ENCODE measurements around the gene NHERF1. TPM values are rescaled to one million over a fixed set of nuclear protein-coding genes. Genes with fewer than 3 reads are reported as not detected.

The NHERF1 gene
- total and polyA plus RNA-seq, 2 of the 13 experiments (the other 11 are each of a cell fraction or from before 2014, with no cell fraction given) = 169 to 269 TPM

DNA sequence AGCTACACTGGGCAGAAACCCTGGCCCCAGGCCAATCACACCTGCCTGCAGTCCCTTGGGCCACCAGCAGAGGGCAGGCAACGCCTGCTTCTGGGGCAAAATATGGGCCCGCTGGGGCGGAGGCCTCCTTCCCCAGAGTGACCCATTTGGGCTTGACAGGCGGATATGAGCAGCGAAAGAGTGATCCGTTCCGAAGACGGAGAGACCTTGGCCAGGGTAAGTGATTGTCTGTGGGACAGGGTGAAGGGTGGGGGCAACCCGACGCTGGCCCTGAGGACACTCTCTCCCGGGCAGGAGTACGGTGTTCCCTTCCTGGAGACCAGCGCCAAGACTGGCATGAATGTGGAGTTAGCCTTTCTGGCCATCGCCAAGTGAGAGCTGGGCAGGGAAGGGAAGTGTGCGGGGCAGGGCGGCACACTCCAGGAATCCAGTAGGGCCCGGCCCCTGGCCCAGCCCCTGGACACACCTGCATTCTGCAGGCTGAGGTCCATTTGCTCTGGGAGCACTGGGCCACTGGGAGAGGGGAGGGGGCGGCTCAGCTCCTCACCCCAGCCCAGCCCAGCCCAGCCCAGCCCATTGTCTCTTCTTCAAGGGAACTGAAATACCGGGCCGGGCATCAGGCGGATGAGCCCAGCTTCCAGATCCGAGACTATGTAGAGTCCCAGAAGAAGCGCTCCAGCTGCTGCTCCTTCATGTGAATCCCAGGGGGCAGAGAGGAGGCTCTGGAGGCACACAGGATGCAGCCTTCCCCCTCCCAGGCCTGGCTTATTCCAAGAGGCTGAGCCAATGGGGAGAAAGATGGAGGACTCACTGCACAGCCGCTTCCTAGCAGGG, 3.5 kb upstream of the NHERF1 start (continued):
- TF ChIP-seq, protein P1, sequence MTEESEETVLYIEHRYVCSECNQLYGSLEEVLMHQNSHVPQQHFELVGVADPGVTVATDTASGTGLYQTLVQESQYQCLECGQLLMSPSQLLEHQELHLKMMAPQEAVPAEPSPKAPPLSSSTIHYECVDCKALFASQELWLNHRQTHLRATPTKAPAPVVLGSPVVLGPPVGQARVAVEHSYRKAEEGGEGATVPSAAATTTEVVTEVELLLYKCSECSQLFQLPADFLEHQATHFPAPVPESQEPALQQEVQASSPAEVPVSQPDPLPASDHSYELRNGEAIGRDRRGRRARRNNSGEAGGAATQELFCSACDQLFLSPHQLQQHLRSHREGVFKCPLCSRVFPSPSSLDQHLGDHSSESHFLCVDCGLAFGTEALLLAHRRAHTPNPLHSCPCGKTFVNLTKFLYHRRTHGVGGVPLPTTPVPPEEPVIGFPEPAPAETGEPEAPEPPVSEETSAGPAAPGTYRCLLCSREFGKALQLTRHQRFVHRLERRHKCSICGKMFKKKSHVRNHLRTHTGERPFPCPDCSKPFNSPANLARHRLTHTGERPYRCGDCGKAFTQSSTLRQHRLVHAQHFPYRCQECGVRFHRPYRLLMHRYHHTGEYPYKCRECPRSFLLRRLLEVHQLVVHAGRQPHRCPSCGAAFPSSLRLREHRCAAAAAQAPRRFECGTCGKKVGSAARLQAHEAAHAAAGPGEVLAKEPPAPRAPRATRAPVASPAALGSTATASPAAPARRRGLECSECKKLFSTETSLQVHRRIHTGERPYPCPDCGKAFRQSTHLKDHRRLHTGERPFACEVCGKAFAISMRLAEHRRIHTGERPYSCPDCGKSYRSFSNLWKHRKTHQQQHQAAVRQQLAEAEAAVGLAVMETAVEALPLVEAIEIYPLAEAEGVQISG (CRISPR knock-in tag; IDR thresholded peaks at IDR 0.05) = peak; percentile 64; the same call in 1 of the 2 replicates
- TF ChIP-seq GFI1 (CRISPR knock-in tag; IDR thresholded peaks at IDR 0.05; ENCODE audit: borderline replicate concordance) = 0 out of 2 replicates have a peak, but pooled peaks have one; percentile 12
- TF ChIP-seq NFYB (CRISPR knock-in tag; IDR thresholded peaks at IDR 0.05) = peak; percentile 33; the same call in 1 of the 2 replicates
- TF ChIP-seq TP53 (CRISPR knock-in tag; conservative IDR thresholded peaks at IDR 0.05) = 0 out of 2 replicates have a peak, but pooled peaks have one; percentile 68
- TF ChIP-seq FOXA3 (CRISPR knock-in tag; IDR thresholded peaks at IDR 0.05) = peak; percentile 54
- TF ChIP-seq ZNF12 (CRISPR knock-in tag; IDR thresholded peaks at IDR 0.05) = no peak
- no peak for TF ChIP-seq RBAK (CRISPR knock-in tag; IDR thresholded peaks at IDR 0.05)
- TF ChIP-seq, protein P2, sequence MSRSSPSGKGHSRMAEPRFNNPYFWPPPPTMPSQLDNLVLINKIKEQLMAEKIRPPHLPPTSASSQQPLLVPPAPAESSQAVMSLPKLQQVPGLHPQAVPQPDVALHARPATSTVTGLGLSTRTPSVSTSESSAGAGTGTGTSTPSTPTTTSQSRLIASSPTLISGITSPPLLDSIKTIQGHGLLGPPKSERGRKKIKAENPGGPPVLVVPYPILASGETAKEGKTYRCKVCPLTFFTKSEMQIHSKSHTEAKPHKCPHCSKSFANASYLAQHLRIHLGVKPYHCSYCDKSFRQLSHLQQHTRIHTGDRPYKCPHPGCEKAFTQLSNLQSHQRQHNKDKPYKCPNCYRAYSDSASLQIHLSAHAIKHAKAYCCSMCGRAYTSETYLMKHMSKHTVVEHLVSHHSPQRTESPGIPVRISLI (CRISPR knock-in tag; IDR thresholded peaks at IDR 0.05; ENCODE audit: borderline replicate concordance) = no peak
- TF ChIP-seq IRF2 (CRISPR knock-in tag; IDR thresholded peaks at IDR 0.05) = peak; percentile 70; the same call in 1 of the 2 replicates
- TF ChIP-seq NCOA5 (CRISPR knock-in tag; IDR thresholded peaks at IDR 0.05) = no peak
- no peak for TF ChIP-seq ARID2 (CRISPR knock-in tag; IDR thresholded peaks at IDR 0.05; ENCODE audit: borderline replicate concordance)
- TF ChIP-seq TBX2 (CRISPR knock-in tag; IDR thresholded peaks at IDR 0.05; ENCODE audit: borderline replicate concordance) = no peak; the same call in 1 of the 2 replicates
- no peak for TF ChIP-seq SRSF9 (IDR thresholded peaks at IDR 0.05; ENCODE audit: borderline replicate concordance, insufficient read depth, low read depth, low read length, poor library complexity, severe bottlenecking)
- no peak for TF ChIP-seq RARG (CRISPR knock-in tag; IDR thresholded peaks at IDR 0.05; ENCODE audit: low read depth)
- TF ChIP-seq ZNF292 (CRISPR knock-in tag; IDR thresholded peaks at IDR 0.05; ENCODE audit: borderline replicate concordance, low read depth) = peak; percentile 10; the same call in 1 of the 2 replicates
- peak; percentile 10; the same call in 1 of the 2 replicates for TF ChIP-seq NR2C2 (CRISPR knock-in tag; IDR thresholded peaks at IDR 0.05; ENCODE audit: borderline replicate concordance)
- TF ChIP-seq ZNF256 (CRISPR knock-in tag; conservative IDR thresholded peaks at IDR 0.05) = no peak; the same call in 1 of the 2 replicates
- TF ChIP-seq TAF1 (CRISPR knock-in tag; IDR thresholded peaks at IDR 0.05) = peak; percentile 34; the same call in 1 of the 2 replicates
- no peak for TF ChIP-seq ZFP36L2 (CRISPR knock-in tag; IDR thresholded peaks at IDR 0.05)
- TF ChIP-seq, protein P3, sequence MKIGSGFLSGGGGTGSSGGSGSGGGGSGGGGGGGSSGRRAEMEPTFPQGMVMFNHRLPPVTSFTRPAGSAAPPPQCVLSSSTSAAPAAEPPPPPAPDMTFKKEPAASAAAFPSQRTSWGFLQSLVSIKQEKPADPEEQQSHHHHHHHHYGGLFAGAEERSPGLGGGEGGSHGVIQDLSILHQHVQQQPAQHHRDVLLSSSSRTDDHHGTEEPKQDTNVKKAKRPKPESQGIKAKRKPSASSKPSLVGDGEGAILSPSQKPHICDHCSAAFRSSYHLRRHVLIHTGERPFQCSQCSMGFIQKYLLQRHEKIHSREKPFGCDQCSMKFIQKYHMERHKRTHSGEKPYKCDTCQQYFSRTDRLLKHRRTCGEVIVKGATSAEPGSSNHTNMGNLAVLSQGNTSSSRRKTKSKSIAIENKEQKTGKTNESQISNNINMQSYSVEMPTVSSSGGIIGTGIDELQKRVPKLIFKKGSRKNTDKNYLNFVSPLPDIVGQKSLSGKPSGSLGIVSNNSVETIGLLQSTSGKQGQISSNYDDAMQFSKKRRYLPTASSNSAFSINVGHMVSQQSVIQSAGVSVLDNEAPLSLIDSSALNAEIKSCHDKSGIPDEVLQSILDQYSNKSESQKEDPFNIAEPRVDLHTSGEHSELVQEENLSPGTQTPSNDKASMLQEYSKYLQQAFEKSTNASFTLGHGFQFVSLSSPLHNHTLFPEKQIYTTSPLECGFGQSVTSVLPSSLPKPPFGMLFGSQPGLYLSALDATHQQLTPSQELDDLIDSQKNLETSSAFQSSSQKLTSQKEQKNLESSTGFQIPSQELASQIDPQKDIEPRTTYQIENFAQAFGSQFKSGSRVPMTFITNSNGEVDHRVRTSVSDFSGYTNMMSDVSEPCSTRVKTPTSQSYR (CRISPR knock-in tag; IDR thresholded peaks at IDR 0.05; ENCODE audit: borderline replicate concordance) = no peak
